HepG2 (cell line): ENCODE data around the gene DNASE1L2. TPM values are rescaled to one million over a fixed set of nuclear protein-coding genes. Genes with fewer than 3 reads are reported as not detected.

ENCODE experiments used
- AHR ChIP-seq: IDR thresholded peaks from 2 replicates; pipeline ENCODE4 v1.6.1; 2018; ENCODE audit warnings: missing genetic modification reagents, missing compliant biosample characterization
- ARNTL ChIP-seq: sonication (generic); formaldehyde crosslinking; IDR thresholded peaks from 2 replicates; pipeline ENCODE4 v1.4.0; 2020; ENCODE audit warnings: mild to moderate bottlenecking, missing genetic modification reagents
- CBX1 ChIP-seq: IDR thresholded peaks from one replicate; pipeline ENCODE4 v1.6.1; 2016; ENCODE audit warnings: antibody characterized with exemption, low read depth
- CHCHD3 ChIP-seq: sonication (generic); formaldehyde crosslinking; IDR thresholded peaks from 2 replicates; pipeline ENCODE4 v1.8.0; 2022; ENCODE audit warnings: mild to moderate bottlenecking, missing genetic modification reagents, moderate library complexity
- DNMT1 ChIP-seq: sonication (generic); formaldehyde crosslinking; IDR thresholded peaks from 2 replicates; pipeline ENCODE4 v1.5.1; 2020; ENCODE audit warnings: mild to moderate bottlenecking, missing genetic modification reagents
- FOXP4 ChIP-seq: sonication (generic); formaldehyde crosslinking; IDR thresholded peaks from 2 replicates; pipeline ENCODE4 v1.4.0; 2020; ENCODE audit warnings: missing genetic modification reagents
- HOXD1 ChIP-seq: sonication (generic); formaldehyde crosslinking; IDR thresholded peaks from 2 replicates; pipeline ENCODE4 v1.5.0; 2020; ENCODE audit warnings: missing genetic modification reagents
- KLF6 ChIP-seq: IDR thresholded peaks from 2 replicates; pipeline ENCODE4 v1.8.0; 2016; ENCODE audit warnings: missing biosample characterization, missing genetic modification reagents
- NCOA1 ChIP-seq: sonication (generic); formaldehyde crosslinking; IDR thresholded peaks from 2 replicates; pipeline ENCODE4 v1.9.0; 2021; ENCODE audit warnings: missing genetic modification reagents
- NCOA2 ChIP-seq: sonication (generic); formaldehyde crosslinking; IDR thresholded peaks from 2 replicates; pipeline ENCODE4 v1.8.0; 2022; ENCODE audit warnings: inconsistent platforms
- NFRKB ChIP-seq: fragments of 450-650 bp; IDR thresholded peaks from 2 replicates; pipeline ENCODE4 v1.6.1; 2017
- NFYB ChIP-seq: sonication (generic); formaldehyde crosslinking; IDR thresholded peaks from 2 replicates; pipeline ENCODE4 v1.4.0; 2020; ENCODE audit warnings: missing genetic modification reagents
- PHB2 ChIP-seq: fragments of 450-650 bp; IDR thresholded peaks from 2 replicates; pipeline ENCODE4 v1.6.1; 2018; ENCODE audit not compliant: partially characterized antibody
- RORA ChIP-seq: sonication (generic); formaldehyde crosslinking; IDR thresholded peaks from 2 replicates; pipeline ENCODE4 v1.5.0; 2020; ENCODE audit warnings: mild to moderate bottlenecking, missing genetic modification reagents, moderate library complexity
- RXRB ChIP-seq: IDR thresholded peaks from 2 replicates; pipeline ENCODE4 v1.6.1; 2016; ENCODE audit warnings: borderline replicate concordance, missing genetic modification reagents, missing compliant biosample characterization
- SIX1 ChIP-seq: sonication (generic); formaldehyde crosslinking; IDR thresholded peaks from 2 replicates; pipeline ENCODE4 v1.4.0; 2020; ENCODE audit warnings: missing genetic modification reagents, borderline replicate concordance
- ZBTB20 ChIP-seq: sonication (generic); formaldehyde crosslinking; IDR thresholded peaks from 2 replicates; pipeline ENCODE4 v1.8.1; 2023; ENCODE audit warnings: missing genetic modification reagents, low read depth, mild to moderate bottlenecking, borderline replicate concordance
- ZC3H13 ChIP-seq: sonication (generic); formaldehyde crosslinking; IDR thresholded peaks from 2 replicates; pipeline ENCODE4 v1.8.1; 2023; ENCODE audit warnings: mild to moderate bottlenecking, missing genetic modification reagents, moderate library complexity
- ZNF224 ChIP-seq: sonication (generic); formaldehyde crosslinking; IDR thresholded peaks from 2 replicates; pipeline ENCODE4 v1.5.0; 2020; ENCODE audit warnings: mild to moderate bottlenecking, missing genetic modification reagents
- ZNF367 ChIP-seq: sonication (generic); formaldehyde crosslinking; IDR thresholded peaks from 2 replicates; pipeline ENCODE4 v1.4.0; 2020; ENCODE audit warnings: missing genetic modification reagents, borderline replicate concordance
- ZNF770 ChIP-seq: sonication (generic); formaldehyde crosslinking; IDR thresholded peaks from 2 replicates; pipeline ENCODE4 v1.5.0; 2020; ENCODE audit warnings: mild to moderate bottlenecking, missing genetic modification reagents
- polyA plus RNA-seq, 8 experiments: library from polyadenylated mRNA; depleted of rRNA in 3 of 8; stranded (reverse) in 7 of 8; unstranded in 1 of 8; fragments of >200 nt; fragmentation: Illumina TruSeq in 4 of 8; extraction: Trizol in 4 of 8; gene quantifications; 2 replicates each; pipeline versions ENCODE4 v1.2.1 to v1.2.3, GENCODE V29; 2011 to 2016; ENCODE audit warnings: low read depth in 4 of 8, missing spikeins in 1 of 8, mixed read lengths in 1 of 8; ENCODE audit not compliant: insufficient read depth in 1 of 8
- total RNA-seq, 5 experiments: library from RNA; depleted of rRNA; stranded (reverse); fragments of >200 nt; fragmentation: Illumina TruSeq; extraction: Trizol; gene quantifications; 2 replicates each; pipeline ENCODE4 v1.2.3, GENCODE V29; 2016; ENCODE audit warnings: low read depth in 1 of 5
- TF ChIP-seq, protein P1 (sequence below): sonication (generic); formaldehyde crosslinking; IDR thresholded peaks from 2 replicates; pipeline ENCODE4 v1.9.0; 2021; ENCODE audit warnings: missing genetic modification reagents, mild to moderate bottlenecking, borderline replicate concordance
- TF ChIP-seq, protein P2 (sequence below): sonication (generic); formaldehyde crosslinking; conservative IDR thresholded peaks from 2 replicates; pipeline ENCODE4 v1.4.0; 2020; ENCODE audit warnings: mild to moderate bottlenecking, missing genetic modification reagents, moderate library complexity

Gene DNASE1L2
- total and polyA plus RNA-seq, 2 of the 13 experiments (the other 11 are each of a cell fraction or from before 2014, with no cell fraction given), result 0.44 to 0.50 TPM

- TF ChIP-seq ZNF770 (CRISPR knock-in tag) (peak; percentile 88), ZNF367 (CRISPR knock-in tag) (peak; percentile 68; the same call in 1 of the 2 replicates), RORA (no peak), ZBTB20 (CRISPR knock-in tag) (peak; percentile 59), NCOA1 (peak; percentile 92), HOXD1 (no peak; the same call in 1 of the 2 replicates), DNMT1 (CRISPR knock-in tag) (no peak), KLF6 (CRISPR knock-in tag) (peak; percentile 89), ARNTL (CRISPR knock-in tag) (peak; percentile 83; the same call in 1 of the 2 replicates), AHR (CRISPR knock-in tag) (peak; percentile 54; the same call in 1 of the 2 replicates), SIX1 (CRISPR knock-in tag) (no peak), NFYB (CRISPR knock-in tag) (peak; percentile 81), FOXP4 (CRISPR knock-in tag) (peak; percentile 43; the same call in 1 of the 2 replicates), ZNF224 (CRISPR knock-in tag) (peak; percentile 90), NCOA2 (CRISPR knock-in tag) (no peak), RXRB (CRISPR knock-in tag) (peak; percentile 62; the same call in 1 of the 2 replicates), NFRKB (no peak), CHCHD3 (CRISPR knock-in tag) (peak; percentile 44), PHB2 (no peak), CBX1 (peak; percentile 28), ZC3H13 (CRISPR knock-in tag) (peak; percentile 64)
- TF ChIP-seq, protein P1, sequence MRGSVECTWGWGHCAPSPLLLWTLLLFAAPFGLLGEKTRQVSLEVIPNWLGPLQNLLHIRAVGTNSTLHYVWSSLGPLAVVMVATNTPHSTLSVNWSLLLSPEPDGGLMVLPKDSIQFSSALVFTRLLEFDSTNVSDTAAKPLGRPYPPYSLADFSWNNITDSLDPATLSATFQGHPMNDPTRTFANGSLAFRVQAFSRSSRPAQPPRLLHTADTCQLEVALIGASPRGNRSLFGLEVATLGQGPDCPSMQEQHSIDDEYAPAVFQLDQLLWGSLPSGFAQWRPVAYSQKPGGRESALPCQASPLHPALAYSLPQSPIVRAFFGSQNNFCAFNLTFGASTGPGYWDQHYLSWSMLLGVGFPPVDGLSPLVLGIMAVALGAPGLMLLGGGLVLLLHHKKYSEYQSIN (CRISPR knock-in tag), result no peak
- TF ChIP-seq, protein P2, sequence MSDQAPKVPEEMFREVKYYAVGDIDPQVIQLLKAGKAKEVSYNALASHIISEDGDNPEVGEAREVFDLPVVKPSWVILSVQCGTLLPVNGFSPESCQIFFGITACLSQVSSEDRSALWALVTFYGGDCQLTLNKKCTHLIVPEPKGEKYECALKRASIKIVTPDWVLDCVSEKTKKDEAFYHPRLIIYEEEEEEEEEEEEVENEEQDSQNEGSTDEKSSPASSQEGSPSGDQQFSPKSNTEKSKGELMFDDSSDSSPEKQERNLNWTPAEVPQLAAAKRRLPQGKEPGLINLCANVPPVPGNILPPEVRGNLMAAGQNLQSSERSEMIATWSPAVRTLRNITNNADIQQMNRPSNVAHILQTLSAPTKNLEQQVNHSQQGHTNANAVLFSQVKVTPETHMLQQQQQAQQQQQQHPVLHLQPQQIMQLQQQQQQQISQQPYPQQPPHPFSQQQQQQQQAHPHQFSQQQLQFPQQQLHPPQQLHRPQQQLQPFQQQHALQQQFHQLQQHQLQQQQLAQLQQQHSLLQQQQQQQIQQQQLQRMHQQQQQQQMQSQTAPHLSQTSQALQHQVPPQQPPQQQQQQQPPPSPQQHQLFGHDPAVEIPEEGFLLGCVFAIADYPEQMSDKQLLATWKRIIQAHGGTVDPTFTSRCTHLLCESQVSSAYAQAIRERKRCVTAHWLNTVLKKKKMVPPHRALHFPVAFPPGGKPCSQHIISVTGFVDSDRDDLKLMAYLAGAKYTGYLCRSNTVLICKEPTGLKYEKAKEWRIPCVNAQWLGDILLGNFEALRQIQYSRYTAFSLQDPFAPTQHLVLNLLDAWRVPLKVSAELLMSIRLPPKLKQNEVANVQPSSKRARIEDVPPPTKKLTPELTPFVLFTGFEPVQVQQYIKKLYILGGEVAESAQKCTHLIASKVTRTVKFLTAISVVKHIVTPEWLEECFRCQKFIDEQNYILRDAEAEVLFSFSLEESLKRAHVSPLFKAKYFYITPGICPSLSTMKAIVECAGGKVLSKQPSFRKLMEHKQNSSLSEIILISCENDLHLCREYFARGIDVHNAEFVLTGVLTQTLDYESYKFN (CRISPR knock-in tag), result peak; percentile 56
Measured at GRCh38 chr16:2267913-2268666, 31.8 kb downstream of the DNASE1L2 start, which contains the start of gene RNPS1 (continued).
